Gastrocnemius medialis (tissue), 4 donors: ENCODE results near the gene MAP7. TPM values are rescaled to one million over a fixed set of nuclear protein-coding genes. Genes with fewer than 3 reads are reported as not detected.

ENCODE experiments used
- ATAC-seq, 2 donors: fragments of 150-250 bp; one replicate each; pipeline ENCODE4 v1.9.1; 2016
- DNase-seq, 2 donors: peaks; one replicate each; pipeline ENCODE4 v3.0.0-alpha.2; 2019
- H3K27ac ChIP-seq, 4 donors: fragments of 200-600 bp; sonication (generic); 1 replicate in 1 of 4; 2 replicates in 3 of 4; pipeline ENCODE4 v1.5.1; 2016 to 2018; ENCODE audit warnings: mild to moderate bottlenecking in 2 of 4, moderate library complexity in 1 of 4
- H3K27me3 ChIP-seq, 3 donors: fragments of 200-600 bp; sonication (generic) in 2 of 3; 1 replicate in 1 of 3; 2 replicates in 2 of 3; pipeline versions ENCODE4 v1.5.1 to v1.6.0; 2016 to 2019; ENCODE audit warnings: mild to moderate bottlenecking in 1 of 3, moderate library complexity in 1 of 3
- H3K36me3 ChIP-seq, 2 donors: fragments of 200-600 bp; sonication (generic) in 1 of 2; one replicate each; pipeline ENCODE4 v1.5.1; 2017 to 2018
- H3K4me1 ChIP-seq, 2 donors: fragments of 200-600 bp; sonication (generic) in 1 of 2; one replicate each; pipeline ENCODE4 v1.5.1; 2016 to 2017; ENCODE audit warnings: mild to moderate bottlenecking in 2 of 2
- H3K4me3 ChIP-seq, 4 donors: fragments of 200-600 bp; sonication (generic) in 3 of 4; 1 replicate in 1 of 4; 2 replicates in 3 of 4; pipeline ENCODE4 v1.5.1; 2016 to 2019; ENCODE audit warnings: mild to moderate bottlenecking in 2 of 4
- H3K9me3 ChIP-seq, 3 donors: fragments of 200-600 bp; sonication (generic) in 2 of 3; 1 replicate in 1 of 3; 2 replicates in 2 of 3; pipeline ENCODE4 v1.5.1; 2016 to 2019
- CTCF ChIP-seq, 5 experiments: fragments of 450-650 bp in 3 of 5; fragments of 200-600 bp in 2 of 5; sonication (generic) in 2 of 5; IDR thresholded peaks in 4 of 5; conservative IDR thresholded peaks in 1 of 5; 1 replicate in 4 of 5; 2 replicates in 1 of 5; pipeline ENCODE4 v1.5.1; 2016 to 2019; ENCODE audit warnings: antibody characterized with exemption in 5 of 5, mild to moderate bottlenecking in 3 of 5, moderate library complexity in 3 of 5
- POLR2A ChIP-seq, 2 donors: fragments of 450-650 bp; IDR thresholded peaks; one replicate each; pipeline ENCODE4 v1.6.1; 2017; ENCODE audit warnings: antibody characterized with exemption in 2 of 2, mild to moderate bottlenecking in 2 of 2, moderate library complexity in 2 of 2
- in situ Hi-C, 4 donors: fragments of 200-750 bp; cut with MboI; loops; one replicate each; pipeline versions ENCODE4 v1.15.0 to v1.8.0; 2017; ENCODE audit warnings: low sequenced_read_pairs in 4 of 4
- intact Hi-C: fragments of 100-400 bp; cut with DNase I; formaldehyde crosslinking; loops from one replicate; pipeline ENCODE4 v1.15.1; 2023; ENCODE audit warnings: low total_unique reads
- total RNA-seq, 4 donors: library from RNA; depleted of rRNA; stranded (reverse); fragments of >200 nt; gene quantifications; one replicate each; pipeline versions ENCODE4 v1.1.0 to v1.2.3, GENCODE V29; 2016

The MAP7 gene
- total RNA-seq, 4 donors from 2014 or later, result 0.22 to 0.56 (median 0.39) TPM

- Histone ChIP-seq H3K27ac (no peak overlapping the region), H3K27me3 (no peaks in the 10 kb centered on the region), H3K4me3 (no peak overlapping the region), H3K9me3 (no peaks in the 10 kb centered on the region), H3K4me1 (no peaks in the 10 kb centered on the region), H3K36me3 (no peaks in the 10 kb centered on the region)
- TF ChIP-seq POLR2A (IDR thresholded peaks at IDR 0.05) (no peak), CTCF (IDR thresholded peaks at IDR 0.05 in 4 of 5, conservative IDR thresholded peaks at IDR 0.05 in 1 of 5) (no peak)
- intact Hi-C loops (no loop called here), in situ Hi-C loops (no loop called here)
- ATAC-seq (no peak), DNase-seq (no peak)
Measured at GRCh38 chr6:136410201-136411024, 139.8 kb downstream of the MAP7 start.

- intact Hi-C loops, result no loop called here
- H3K9me3 ChIP-seq, result no peaks in the 10 kb centered on the region
- in situ Hi-C loops, result no loop called here
- TF ChIP-seq CTCF (IDR thresholded peaks at IDR 0.05 in 4 of 5, conservative IDR thresholded peaks at IDR 0.05 in 1 of 5), result no peak
- no peaks in the 10 kb centered on the region for H3K36me3 ChIP-seq
- no peak overlapping the region for H3K4me3 ChIP-seq
- ATAC-seq (no peak), DNase-seq (no peak)
- no peak overlapping the region for H3K27ac ChIP-seq
- H3K27me3 ChIP-seq, result no peaks in the 10 kb centered on the region
- H3K4me1 ChIP-seq, result no peaks in the 10 kb centered on the region
Measured at GRCh38 chr6:136409597-136409996, 140.6 kb downstream of the MAP7 start.

- H3K9me3 ChIP-seq, result no peaks in the 10 kb centered on the region
- TF ChIP-seq CTCF (IDR thresholded peaks at IDR 0.05 in 4 of 5, conservative IDR thresholded peaks at IDR 0.05 in 1 of 5), result no peak
- TF ChIP-seq POLR2A (IDR thresholded peaks at IDR 0.05), result no peak
- DNase-seq (no peak), ATAC-seq (no peak)
- H3K4me1 ChIP-seq, result no peaks in the 10 kb centered on the region
- H3K4me3 ChIP-seq, result no peak overlapping the region
- H3K36me3 ChIP-seq, result no peaks in the 10 kb centered on the region
- no peaks in the 10 kb centered on the region for H3K27me3 ChIP-seq
- H3K27ac ChIP-seq, result no peak overlapping the region
- intact Hi-C loops (no loop called here), in situ Hi-C loops (no loop called here)
Measured at GRCh38 chr6:136408204-136408603, 142.0 kb downstream of the MAP7 start.

- no peaks in the 10 kb centered on the region for H3K27me3 ChIP-seq
- H3K27ac ChIP-seq, result no peak overlapping the region
- ATAC-seq, result no peak
- H3K36me3 ChIP-seq, result no peaks in the 10 kb centered on the region
- H3K4me3 ChIP-seq, result no peak overlapping the region
- in situ Hi-C loops, result no loop called here
- intact Hi-C loops, result no loop called here
- H3K4me1 ChIP-seq, result no peaks in the 10 kb centered on the region
- no peak for TF ChIP-seq POLR2A (IDR thresholded peaks at IDR 0.05)
- TF ChIP-seq CTCF (IDR thresholded peaks at IDR 0.05 in 4 of 5, conservative IDR thresholded peaks at IDR 0.05 in 1 of 5), result no peak
- no peaks in the 10 kb centered on the region for H3K9me3 ChIP-seq
- DNase-seq, result no peak
Measured at GRCh38 chr6:136405420-136406029, 144.7 kb downstream of the MAP7 start.
